ENCODE data around the gene SSMEM1. TPM values are rescaled to one million over a fixed set of nuclear protein-coding genes. Genes with fewer than 3 reads are reported as not detected.
"Not testable (repeated sequence)": the region's sequence is repeated elsewhere in the genome, so short reads cannot be mapped to it uniquely, and the experiment has no call there.

Gene SSMEM1
- total and polyA plus RNA-seq, 4 donors, result not detected

DNA sequence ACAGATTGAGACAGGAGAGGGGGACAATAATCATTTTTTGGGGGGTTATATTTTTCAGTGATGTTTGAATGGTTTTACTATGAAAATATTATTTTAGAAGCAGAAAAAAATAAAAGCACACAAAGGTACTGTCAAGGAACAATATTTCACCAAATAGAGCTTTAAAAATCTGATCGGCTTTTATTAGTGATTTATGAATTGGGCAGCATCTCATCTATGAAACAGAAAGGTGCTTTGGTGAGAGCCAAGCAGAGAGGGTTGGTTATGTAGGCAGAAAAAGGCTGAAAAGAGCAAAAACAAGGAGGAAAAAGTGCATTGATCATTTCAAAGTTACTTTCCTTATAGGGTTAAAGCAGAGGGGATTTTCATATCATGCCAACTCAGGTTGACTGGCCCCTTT is 32.6 kb downstream of the SSMEM1 start:
- DNase-seq (no peak), ATAC-seq (ENCODE audit: insufficient read depth, low FRiP score) (no peak)
- WGBS, 2 donors, result 93 to 94% methylated on average over 1 of the region's 1 CpG
- TF ChIP-seq, protein P1, sequence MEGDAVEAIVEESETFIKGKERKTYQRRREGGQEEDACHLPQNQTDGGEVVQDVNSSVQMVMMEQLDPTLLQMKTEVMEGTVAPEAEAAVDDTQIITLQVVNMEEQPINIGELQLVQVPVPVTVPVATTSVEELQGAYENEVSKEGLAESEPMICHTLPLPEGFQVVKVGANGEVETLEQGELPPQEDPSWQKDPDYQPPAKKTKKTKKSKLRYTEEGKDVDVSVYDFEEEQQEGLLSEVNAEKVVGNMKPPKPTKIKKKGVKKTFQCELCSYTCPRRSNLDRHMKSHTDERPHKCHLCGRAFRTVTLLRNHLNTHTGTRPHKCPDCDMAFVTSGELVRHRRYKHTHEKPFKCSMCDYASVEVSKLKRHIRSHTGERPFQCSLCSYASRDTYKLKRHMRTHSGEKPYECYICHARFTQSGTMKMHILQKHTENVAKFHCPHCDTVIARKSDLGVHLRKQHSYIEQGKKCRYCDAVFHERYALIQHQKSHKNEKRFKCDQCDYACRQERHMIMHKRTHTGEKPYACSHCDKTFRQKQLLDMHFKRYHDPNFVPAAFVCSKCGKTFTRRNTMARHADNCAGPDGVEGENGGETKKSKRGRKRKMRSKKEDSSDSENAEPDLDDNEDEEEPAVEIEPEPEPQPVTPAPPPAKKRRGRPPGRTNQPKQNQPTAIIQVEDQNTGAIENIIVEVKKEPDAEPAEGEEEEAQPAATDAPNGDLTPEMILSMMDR (IDR thresholded peaks at IDR 0.05; ENCODE audit: control extremely low read depth, extremely low read depth), result no peak
- H3K4me1 ChIP-seq (ENCODE audit: control insufficient read depth in 5 of 5, insufficient read depth in 5 of 5, low read length in 5 of 5), result no peaks in the 10 kb centered on the region
- H3K4me3 ChIP-seq, result no peak overlapping the region
- H3K9me3 ChIP-seq (ENCODE audit: control insufficient read depth in 4 of 4, insufficient read depth in 3 of 4, low read length in 3 of 4), result no peaks in the 10 kb centered on the region
- no peak overlapping the region for H3K9ac ChIP-seq (ENCODE audit: insufficient read depth in 1 of 2, low read length in 2 of 2)
- no peaks in the 10 kb centered on the region for H3K36me3 ChIP-seq (ENCODE audit: control insufficient read depth in 4 of 4, insufficient read depth in 4 of 4, low read length in 4 of 4)
- H3K27ac ChIP-seq (ENCODE audit: low read depth in 1 of 2, low read length in 1 of 2), result no peak overlapping the region
- no peaks in the 10 kb centered on the region for H3K27me3 ChIP-seq (ENCODE audit: control insufficient read depth in 3 of 3, insufficient read depth in 3 of 3, low read length in 2 of 3)

DNA sequence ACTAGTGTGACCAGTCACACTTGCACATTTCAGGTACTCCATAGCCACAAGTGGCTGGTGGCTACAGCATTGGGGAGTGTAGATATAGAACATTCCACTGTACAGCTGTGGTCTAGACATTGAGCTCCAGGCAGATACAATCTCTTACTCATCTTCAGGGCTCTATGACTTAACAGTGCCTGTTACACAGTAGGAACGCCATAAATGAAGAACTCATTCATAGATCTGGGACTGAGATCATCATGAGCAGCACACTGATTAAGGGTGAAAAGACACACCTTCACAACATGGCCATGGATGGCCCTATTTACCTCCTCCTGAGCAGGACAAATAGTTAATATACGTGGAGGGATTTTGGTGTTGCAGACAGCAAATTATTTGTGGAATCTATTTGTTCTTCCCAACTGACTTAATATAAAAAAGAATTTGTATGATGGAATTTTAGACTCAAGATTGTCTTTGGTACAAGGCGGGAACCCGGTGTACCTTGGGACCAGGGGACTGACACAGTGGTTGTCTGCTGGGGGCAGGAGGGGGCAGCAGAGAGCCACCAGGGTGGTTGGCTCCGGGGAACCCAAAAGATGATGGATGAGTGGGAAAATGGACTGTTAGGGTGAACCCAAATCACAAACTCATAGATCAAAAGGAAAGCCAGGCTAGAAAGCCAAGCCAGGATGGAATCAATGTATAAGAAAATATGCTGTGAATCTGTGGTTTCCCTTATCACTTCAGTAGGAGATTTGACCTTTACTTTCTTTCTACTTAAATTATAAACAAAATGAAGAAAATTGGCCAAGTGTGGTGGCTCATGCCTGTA is 34.7 kb downstream of the SSMEM1 start:
- H3K4me1 ChIP-seq (ENCODE audit: control insufficient read depth in 5 of 5, insufficient read depth in 5 of 5, low read length in 5 of 5), result no peaks in the 10 kb centered on the region
- ATAC-seq (ENCODE audit: insufficient read depth, low FRiP score) (no peak), DNase-seq (peak; percentile 27 to 33 (median 28))
- 35 to 38% methylated on average over 5 of the region's 5 CpGs for WGBS, 2 donors
- no peak overlapping the region for H3K9ac ChIP-seq (ENCODE audit: insufficient read depth in 1 of 2, low read length in 2 of 2)
- H3K4me3 ChIP-seq, result no peak overlapping the region
- no peaks in the 10 kb centered on the region for H3K36me3 ChIP-seq (ENCODE audit: control insufficient read depth in 4 of 4, insufficient read depth in 4 of 4, low read length in 4 of 4)
- TF ChIP-seq, protein P1 (IDR thresholded peaks at IDR 0.05; ENCODE audit: control extremely low read depth, extremely low read depth), result peak; percentile 50
- peaks cover 0 to 4% (median 0%) of the 10 kb centered on the region in 4 donors for H3K9me3 ChIP-seq (ENCODE audit: control insufficient read depth in 4 of 4, insufficient read depth in 3 of 4, low read length in 3 of 4)
- no peak overlapping the region for H3K27ac ChIP-seq (ENCODE audit: low read depth in 1 of 2, low read length in 1 of 2)
- no peaks in the 10 kb centered on the region for H3K27me3 ChIP-seq (ENCODE audit: control insufficient read depth in 3 of 3, insufficient read depth in 3 of 3, low read length in 2 of 3)

- not testable (repeated sequence) for H3K4me3 ChIP-seq; ATAC-seq (ENCODE audit: insufficient read depth, low FRiP score); H3K4me1 ChIP-seq (ENCODE audit: control insufficient read depth in 5 of 5, insufficient read depth in 5 of 5, low read length in 5 of 5); H3K36me3 ChIP-seq (ENCODE audit: control insufficient read depth in 4 of 4, insufficient read depth in 4 of 4, low read length in 4 of 4); H3K27ac ChIP-seq (ENCODE audit: low read depth in 1 of 2, low read length in 1 of 2); H3K9ac ChIP-seq (ENCODE audit: insufficient read depth in 1 of 2, low read length in 2 of 2); H3K9me3 ChIP-seq (ENCODE audit: control insufficient read depth in 4 of 4, insufficient read depth in 3 of 4, low read length in 3 of 4); H3K27me3 ChIP-seq (ENCODE audit: control insufficient read depth in 3 of 3, insufficient read depth in 3 of 3, low read length in 2 of 3)
- DNase-seq, result peak in 2 of 3 donors; percentile 78 to 81
- 31 to 41% methylated on average over 1 of the region's 1 CpG for WGBS, 2 donors
Observed at GRCh38 chr7:130243486-130243885, 35.8 kb downstream of the SSMEM1 start.

GRCh38 chr7:130246491-130246890 is 38.8 kb downstream of the SSMEM1 start:
- not testable (repeated sequence) for ATAC-seq (ENCODE audit: insufficient read depth, low FRiP score); H3K4me1 ChIP-seq (ENCODE audit: control insufficient read depth in 5 of 5, insufficient read depth in 5 of 5, low read length in 5 of 5); H3K4me3 ChIP-seq; H3K36me3 ChIP-seq (ENCODE audit: control insufficient read depth in 4 of 4, insufficient read depth in 4 of 4, low read length in 4 of 4); H3K9me3 ChIP-seq (ENCODE audit: control insufficient read depth in 4 of 4, insufficient read depth in 3 of 4, low read length in 3 of 4); H3K27ac ChIP-seq (ENCODE audit: low read depth in 1 of 2, low read length in 1 of 2); DNase-seq; H3K9ac ChIP-seq (ENCODE audit: insufficient read depth in 1 of 2, low read length in 2 of 2); H3K27me3 ChIP-seq (ENCODE audit: control insufficient read depth in 3 of 3, insufficient read depth in 3 of 3, low read length in 2 of 3)
- 90 to 100% methylated on average over 1 of the region's 1 CpG for WGBS, 2 donors

- H3K4me1 ChIP-seq (ENCODE audit: control insufficient read depth in 5 of 5, insufficient read depth in 5 of 5, low read length in 5 of 5); H3K36me3 ChIP-seq (ENCODE audit: control insufficient read depth in 4 of 4, insufficient read depth in 4 of 4, low read length in 4 of 4); ATAC-seq (ENCODE audit: insufficient read depth, low FRiP score); H3K27me3 ChIP-seq (ENCODE audit: control insufficient read depth in 3 of 3, insufficient read depth in 3 of 3, low read length in 2 of 3); H3K9ac ChIP-seq (ENCODE audit: insufficient read depth in 1 of 2, low read length in 2 of 2); H3K27ac ChIP-seq (ENCODE audit: low read depth in 1 of 2, low read length in 1 of 2); H3K9me3 ChIP-seq (ENCODE audit: control insufficient read depth in 4 of 4, insufficient read depth in 3 of 4, low read length in 3 of 4); DNase-seq; H3K4me3 ChIP-seq: not testable (repeated sequence)
- 93 to 96% methylated on average over 5 of the region's 5 CpGs for WGBS, 2 donors
Observed at GRCh38 chr7:130248842-130249241, 41.2 kb downstream of the SSMEM1 start.

GRCh38 chr7:130249626-130250025 is 42.0 kb downstream of the SSMEM1 start:
- H3K9ac ChIP-seq (ENCODE audit: insufficient read depth in 1 of 2, low read length in 2 of 2); H3K4me3 ChIP-seq; ATAC-seq (ENCODE audit: insufficient read depth, low FRiP score); H3K36me3 ChIP-seq (ENCODE audit: control insufficient read depth in 4 of 4, insufficient read depth in 4 of 4, low read length in 4 of 4); H3K27me3 ChIP-seq (ENCODE audit: control insufficient read depth in 3 of 3, insufficient read depth in 3 of 3, low read length in 2 of 3); H3K9me3 ChIP-seq (ENCODE audit: control insufficient read depth in 4 of 4, insufficient read depth in 3 of 4, low read length in 3 of 4); DNase-seq; H3K27ac ChIP-seq (ENCODE audit: low read depth in 1 of 2, low read length in 1 of 2); H3K4me1 ChIP-seq (ENCODE audit: control insufficient read depth in 5 of 5, insufficient read depth in 5 of 5, low read length in 5 of 5): not testable (repeated sequence)
- WGBS, 2 donors, result 67 to 85% methylated on average over 3 of the region's 3 CpGs

All from lung (tissue), 12 donors.